ENCODE results near the gene SSNA1.

Gene SSNA1

GRCh38 chr9:137188086-137188489, 388 bp upstream of the SSNA1 start (continued):
- TF ChIP-seq ZNF350 (tag by site-specific recombination; IDR thresholded peaks at IDR 0.05), result no peak
- TF ChIP-seq, protein P1, sequence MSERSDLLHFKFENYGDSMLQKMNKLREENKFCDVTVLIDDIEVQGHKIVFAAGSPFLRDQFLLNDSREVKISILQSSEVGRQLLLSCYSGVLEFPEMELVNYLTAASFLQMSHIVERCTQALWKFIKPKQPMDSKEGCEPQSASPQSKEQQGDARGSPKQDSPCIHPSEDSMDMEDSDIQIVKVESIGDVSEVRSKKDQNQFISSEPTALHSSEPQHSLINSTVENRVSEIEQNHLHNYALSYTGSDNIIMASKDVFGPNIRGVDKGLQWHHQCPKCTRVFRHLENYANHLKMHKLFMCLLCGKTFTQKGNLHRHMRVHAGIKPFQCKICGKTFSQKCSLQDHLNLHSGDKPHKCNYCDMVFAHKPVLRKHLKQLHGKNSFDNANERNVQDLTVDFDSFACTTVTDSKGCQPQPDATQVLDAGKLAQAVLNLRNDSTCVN (tag by site-specific recombination; optimal IDR thresholded peaks at IDR 0.05), result no peak
- TF ChIP-seq ZNF433 (tag by site-specific recombination; IDR thresholded peaks at IDR 0.05; ENCODE audit: low read depth), result no peak
- no peak for TF ChIP-seq ZNF292 (tag by site-specific recombination; IDR thresholded peaks at IDR 0.05; ENCODE audit: borderline replicate concordance, low read depth)
- no peak for TF ChIP-seq ZNF610 (tag by site-specific recombination; IDR thresholded peaks at IDR 0.05; ENCODE audit: borderline replicate concordance)
- no peak for TF ChIP-seq ZNF211 (tag by site-specific recombination; IDR thresholded peaks at IDR 0.05; ENCODE audit: low read depth)

DNA sequence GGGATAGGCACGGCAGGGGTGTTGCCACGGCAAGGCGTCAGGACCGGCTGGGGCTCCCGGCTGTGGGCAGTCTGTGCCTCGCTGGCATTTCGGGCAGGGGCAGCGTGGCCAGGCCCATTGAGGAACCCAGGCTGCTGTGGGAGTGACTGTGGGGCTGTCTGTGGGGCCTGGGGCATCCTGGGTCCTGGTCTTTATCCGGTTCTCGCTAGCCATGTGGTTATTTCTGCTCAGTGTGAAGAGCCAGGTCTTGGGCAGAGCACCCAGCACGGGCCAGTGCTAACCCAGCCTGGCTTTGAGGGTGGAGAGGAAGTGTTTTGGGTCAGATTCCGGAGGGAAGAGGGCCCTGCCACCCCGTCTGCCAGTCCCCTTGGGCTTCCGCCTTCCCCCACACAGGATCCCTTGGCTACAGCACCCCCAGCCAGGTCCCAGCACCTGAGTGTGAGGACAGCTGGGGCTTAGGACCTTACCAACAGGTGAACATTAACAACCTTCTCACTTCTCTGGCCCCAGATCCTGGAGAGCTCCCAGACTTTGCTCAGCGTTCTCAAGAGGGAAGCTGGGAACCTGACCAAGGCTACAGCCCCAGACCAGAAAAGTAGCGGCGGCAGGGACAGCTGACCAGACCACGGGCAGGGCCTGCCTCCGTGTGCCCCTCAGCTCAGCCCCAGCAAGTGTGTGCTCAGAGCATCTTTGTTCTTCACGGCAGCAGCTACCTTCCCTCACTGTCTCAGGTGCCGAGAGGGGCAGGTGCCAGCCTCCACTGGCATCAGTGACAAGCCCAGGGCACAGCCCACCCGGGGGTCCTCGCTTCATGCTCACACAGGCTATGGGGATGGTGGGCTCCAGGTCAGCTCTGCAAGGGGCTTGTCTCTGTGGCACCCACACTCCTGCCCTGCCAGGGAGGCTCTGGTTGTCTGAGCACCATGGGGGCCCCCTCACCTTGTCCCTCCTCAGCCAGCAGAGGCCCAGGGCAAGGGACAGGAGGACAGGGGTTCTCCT, 1.1 kb downstream of the SSNA1 start:
- Histone ChIP-seq H3K9me3 (ENCODE audit: control insufficient read depth, insufficient read depth, low read depth, low read length) (no peaks in the 10 kb centered on the region), H3K36me3 (ENCODE audit: control insufficient read depth in 2 of 2, insufficient read depth in 1 of 2, low read length in 2 of 2) (peaks cover 0 to 60% of the 10 kb centered on the region in 2 experiments; a peak in 1 of 3 replicates), H3K27ac (ENCODE audit: extremely low read depth, low read depth, low read length) (peak overlapping the region; percentile 92), H3K4me1 (ENCODE audit: control insufficient read depth, insufficient read depth, low read length) (peaks cover 14% of the 10 kb centered on the region), H3K4me3 (ENCODE audit: low read depth, low read length) (peak overlapping the region; percentile 92)
- CTCF ChIA-PET, result interaction anchor here (0.7 to 3.5 kb wide), 16 partner anchors 8 to 461 kb away, joined by 3 to 22 read pairs (median 4); partner anchors contain the start of genes NDOR1, RNF224, TMEM203 and TPRN
- POLR2A ChIA-PET, result interaction anchor here (0.5 to 7.1 kb wide), 28 partner anchors 9 to 415 kb away, joined by 3 to 178 read pairs (median 5); partner anchors contain the start of genes LRRC26, MAN1B1, MRPL41 and NDOR1
- TF ChIP-seq ZNF548 (tag by site-specific recombination; IDR thresholded peaks at IDR 0.05), result no peak
- no peak for TF ChIP-seq ZNF473 (tag by site-specific recombination; IDR thresholded peaks at IDR 0.05)
- TF ChIP-seq PRDM1 (tag by site-specific recombination; IDR thresholded peaks at IDR 0.05), result no peak
- no peak for TF ChIP-seq ZNF350 (tag by site-specific recombination; IDR thresholded peaks at IDR 0.05)
- TF ChIP-seq ZNF280C (tag by site-specific recombination; IDR thresholded peaks at IDR 0.05), result no peak
- peak; percentile 31; the same call in 1 of the 2 replicates for TF ChIP-seq ZNF600 (tag by site-specific recombination; IDR thresholded peaks at IDR 0.05)
- TF ChIP-seq, protein P2, sequence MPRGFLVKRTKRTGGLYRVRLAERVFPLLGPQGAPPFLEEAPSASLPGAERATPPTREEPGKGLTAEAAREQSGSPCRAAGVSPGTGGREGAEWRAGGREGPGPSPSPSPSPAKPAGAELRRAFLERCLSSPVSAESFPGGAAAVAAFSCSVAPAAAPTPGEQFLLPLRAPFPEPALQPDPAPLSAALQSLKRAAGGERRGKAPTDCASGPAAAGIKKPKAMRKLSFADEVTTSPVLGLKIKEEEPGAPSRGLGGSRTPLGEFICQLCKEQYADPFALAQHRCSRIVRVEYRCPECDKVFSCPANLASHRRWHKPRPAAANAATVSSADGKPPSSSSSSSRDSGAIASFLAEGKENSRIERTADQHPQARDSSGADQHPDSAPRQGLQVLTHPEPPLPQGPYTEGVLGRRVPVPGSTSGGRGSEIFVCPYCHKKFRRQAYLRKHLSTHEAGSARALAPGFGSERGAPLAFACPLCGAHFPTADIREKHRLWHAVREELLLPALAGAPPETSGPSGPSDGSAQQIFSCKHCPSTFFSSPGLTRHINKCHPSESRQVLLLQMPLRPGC (tag by site-specific recombination; IDR thresholded peaks at IDR 0.05), result no peak
- TF ChIP-seq SP7 (tag by site-specific recombination; IDR thresholded peaks at IDR 0.05), result no peak
- no peak for TF ChIP-seq ZNF132 (tag by site-specific recombination; IDR thresholded peaks at IDR 0.05; ENCODE audit: borderline replicate concordance)
- TF ChIP-seq ZNF398 (tag by site-specific recombination; IDR thresholded peaks at IDR 0.05), result no peak
- peak; percentile 68; the same call in 1 of the 2 replicates for TF ChIP-seq ZIC2 (tag by site-specific recombination; IDR thresholded peaks at IDR 0.05)
- TF ChIP-seq ZNF423 (tag by site-specific recombination; IDR thresholded peaks at IDR 0.05), result no peak
- peak; percentile 55; the same call in 1 of the 2 replicates for TF ChIP-seq SCRT2 (tag by site-specific recombination; IDR thresholded peaks at IDR 0.05)
- TF ChIP-seq ZNF747 (tag by site-specific recombination; IDR thresholded peaks at IDR 0.05), result no peak
- no peak for TF ChIP-seq ZBTB7A (tag by site-specific recombination; IDR thresholded peaks at IDR 0.05; ENCODE audit: low read depth)
- TF ChIP-seq ZEB2 (tag by site-specific recombination; IDR thresholded peaks at IDR 0.05), result 0 out of 2 replicates have a peak, but pooled peaks have one; percentile 3
- TF ChIP-seq CTCF (tag by site-specific recombination; IDR thresholded peaks at IDR 0.05), result no peak
- no peak for TF ChIP-seq GFI1B (tag by site-specific recombination; IDR thresholded peaks at IDR 0.05)

Data from HEK293 (cell line).